HG03442 (cell line): ENCODE results near the gene KNG1.
A peak's percentile ranks its signal among the peaks of the same experiment; 100 is the strongest.

Source experiments
- ATAC-seq: cut with Tn5 transposase; IDR thresholded peaks from one replicate; pipeline ENCODE4 v1.9.1; 2021; ENCODE audit warnings: mild to moderate bottlenecking, moderate library complexity; ENCODE audit not compliant: unreplicated experiment

The KNG1 gene

DNA sequence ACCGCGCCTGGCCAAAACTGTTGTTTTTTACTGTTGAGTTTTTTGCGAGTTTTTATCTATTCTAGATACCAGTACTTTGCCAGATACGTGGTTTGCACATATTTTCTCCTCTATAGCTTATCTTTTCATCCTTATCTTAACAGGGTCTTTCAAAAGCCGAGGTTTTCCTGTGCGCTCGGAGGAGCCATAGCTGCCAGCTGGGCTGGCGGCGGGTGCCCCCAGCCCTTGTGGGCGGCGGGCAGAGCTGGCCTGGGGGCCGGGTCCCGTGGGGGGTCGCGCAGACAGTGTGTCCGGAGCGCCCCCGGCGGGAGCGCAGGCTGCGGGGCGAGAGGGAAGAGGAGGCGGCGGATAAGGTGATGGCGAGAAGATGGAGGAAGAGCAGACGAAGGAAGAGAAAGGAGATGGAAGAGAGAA is 55.1 kb downstream of the KNG1 start:
- ATAC-seq: peak; percentile 17

DNA sequence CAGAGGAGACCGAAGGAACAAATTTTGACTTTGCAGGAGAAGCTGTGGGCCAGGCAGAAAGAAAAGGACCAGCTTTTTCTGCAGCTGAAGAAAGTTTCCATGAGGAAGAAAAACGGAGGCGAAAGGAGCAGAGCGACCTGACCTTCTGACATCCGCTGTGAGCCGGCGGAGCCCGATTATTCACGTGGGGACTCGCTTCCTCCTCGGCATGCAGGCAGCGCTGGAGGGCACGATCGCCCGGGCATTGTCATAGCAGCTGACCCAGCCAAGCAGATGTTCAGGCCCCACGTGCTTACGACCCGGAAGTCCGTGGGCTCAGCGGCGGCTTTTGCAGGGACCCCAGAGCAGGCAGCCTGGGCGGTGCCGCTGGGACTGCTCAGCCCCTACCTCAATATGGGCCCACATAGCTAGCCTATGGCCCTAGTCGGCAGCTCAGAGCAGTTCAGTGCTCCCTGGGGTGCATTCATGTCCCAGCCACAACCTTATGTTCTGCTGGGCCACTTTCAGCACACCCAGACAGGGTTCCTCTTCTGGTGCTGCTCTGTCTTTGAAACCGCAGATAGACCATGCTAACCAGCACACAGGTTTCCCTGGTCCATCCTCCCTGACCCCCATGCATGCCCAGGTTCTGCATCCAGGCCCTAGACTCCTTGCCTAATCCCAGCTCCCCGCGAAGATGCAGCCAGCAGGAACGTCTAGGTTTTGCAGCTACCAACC is 55.7 kb downstream of the KNG1 start:
- ATAC-seq: peak; percentile 92

DNA sequence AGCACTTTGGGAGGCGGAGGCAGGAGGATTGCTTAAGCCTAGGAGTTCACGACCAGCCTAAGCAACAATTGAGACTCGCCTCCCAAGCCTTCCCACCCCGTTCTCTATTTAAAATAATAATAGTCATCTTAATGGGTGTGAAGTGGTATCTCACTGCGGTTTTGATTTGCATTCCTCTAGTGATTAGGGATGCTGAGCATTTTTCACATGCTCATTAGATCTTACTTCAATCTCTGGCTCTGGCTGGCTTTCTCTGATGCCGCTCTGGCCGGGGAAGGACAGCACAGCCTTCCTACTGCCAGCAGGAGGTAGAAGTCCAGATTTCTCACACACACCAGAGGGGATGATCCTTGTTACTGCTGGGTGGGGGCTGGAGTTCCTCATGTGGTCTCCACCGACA is 58.8 kb downstream of the KNG1 start:
- no peak for ATAC-seq

DNA sequence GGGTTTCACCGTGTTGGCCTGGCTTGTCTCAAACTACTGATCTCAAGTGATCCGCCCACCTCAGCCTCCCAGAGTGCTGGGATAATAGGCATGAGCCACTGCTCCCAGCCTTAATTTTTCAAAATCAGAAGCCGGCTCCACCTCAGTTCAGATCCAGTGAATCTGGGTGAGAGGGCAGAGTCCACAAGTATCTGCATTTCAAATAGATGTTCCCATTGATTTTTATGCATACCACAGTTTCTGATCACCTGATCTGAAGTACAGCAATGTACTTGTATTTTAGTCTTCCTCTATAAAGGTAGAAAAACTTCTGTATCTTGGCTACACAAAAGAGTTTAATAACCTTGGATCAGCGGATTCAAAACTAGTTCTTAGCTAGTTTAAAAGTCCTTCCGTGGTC is 62.0 kb downstream of the KNG1 start:
- ATAC-seq: no peak

DNA sequence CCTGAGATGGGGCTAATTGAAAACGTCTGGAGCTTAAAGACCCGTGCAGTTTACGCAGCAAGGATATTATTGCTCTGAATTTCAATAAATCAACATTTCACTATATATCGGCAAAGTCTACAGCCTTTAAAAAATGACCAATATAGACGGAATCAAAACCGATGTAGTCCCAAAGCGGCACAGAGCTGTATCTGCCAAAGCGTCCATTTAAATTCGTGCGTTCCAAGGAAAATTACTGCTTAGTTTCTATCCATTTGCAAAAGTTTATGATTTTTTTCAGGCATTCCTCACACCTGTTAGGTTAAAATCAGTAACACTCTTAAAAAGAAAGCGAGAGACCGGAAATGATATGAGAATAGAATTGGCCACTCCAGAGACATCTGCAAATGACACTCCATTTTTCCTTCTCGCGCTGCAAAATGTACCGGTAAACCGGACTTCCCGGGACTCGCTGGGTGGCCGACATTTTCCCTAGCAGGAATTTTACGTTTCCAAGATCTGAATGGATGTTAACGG is 65.4 kb downstream of the KNG1 start:
- peak; percentile 9 for ATAC-seq

DNA sequence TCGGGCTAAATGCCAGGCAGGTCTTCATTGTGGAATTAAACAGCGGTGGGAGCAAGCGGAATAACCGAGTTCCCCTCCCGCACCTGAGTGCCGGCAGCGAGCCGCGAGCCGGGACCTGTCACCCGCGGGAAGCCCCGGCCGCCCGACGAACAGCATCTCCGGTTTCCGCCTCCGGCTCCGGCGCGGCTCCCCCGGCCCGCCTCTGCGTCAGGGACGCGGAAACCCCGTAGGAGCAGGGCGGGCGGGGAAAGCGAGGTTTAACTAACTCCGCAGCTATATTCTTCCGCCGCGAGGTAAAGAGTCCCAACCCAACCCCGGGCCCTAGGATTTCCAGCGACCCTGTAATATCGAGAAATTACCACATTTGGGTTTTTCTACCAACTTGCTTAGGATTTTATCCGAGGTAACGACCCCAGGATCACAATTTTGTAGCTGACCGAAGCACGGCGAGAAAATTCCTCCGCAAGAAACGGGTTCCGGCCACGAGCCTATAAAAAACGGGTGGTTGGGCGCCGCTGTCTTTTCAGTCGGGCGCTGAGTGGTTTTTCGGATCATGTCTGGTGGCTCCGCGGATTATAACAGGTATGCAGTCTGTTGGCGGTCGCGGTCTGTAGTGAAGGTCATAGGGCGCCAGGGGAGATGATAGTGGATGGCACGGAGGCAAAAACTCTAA is 66.0 kb downstream of the KNG1 start, which contains the start of gene EIF4A2:
Gene EIF4A2, plus strand, starts transcription at position 520 of the 673 bp plus-strand sequence. Its CDS starts 34 bp downstream, at position 554.
- ATAC-seq: peak; percentile 61

DNA sequence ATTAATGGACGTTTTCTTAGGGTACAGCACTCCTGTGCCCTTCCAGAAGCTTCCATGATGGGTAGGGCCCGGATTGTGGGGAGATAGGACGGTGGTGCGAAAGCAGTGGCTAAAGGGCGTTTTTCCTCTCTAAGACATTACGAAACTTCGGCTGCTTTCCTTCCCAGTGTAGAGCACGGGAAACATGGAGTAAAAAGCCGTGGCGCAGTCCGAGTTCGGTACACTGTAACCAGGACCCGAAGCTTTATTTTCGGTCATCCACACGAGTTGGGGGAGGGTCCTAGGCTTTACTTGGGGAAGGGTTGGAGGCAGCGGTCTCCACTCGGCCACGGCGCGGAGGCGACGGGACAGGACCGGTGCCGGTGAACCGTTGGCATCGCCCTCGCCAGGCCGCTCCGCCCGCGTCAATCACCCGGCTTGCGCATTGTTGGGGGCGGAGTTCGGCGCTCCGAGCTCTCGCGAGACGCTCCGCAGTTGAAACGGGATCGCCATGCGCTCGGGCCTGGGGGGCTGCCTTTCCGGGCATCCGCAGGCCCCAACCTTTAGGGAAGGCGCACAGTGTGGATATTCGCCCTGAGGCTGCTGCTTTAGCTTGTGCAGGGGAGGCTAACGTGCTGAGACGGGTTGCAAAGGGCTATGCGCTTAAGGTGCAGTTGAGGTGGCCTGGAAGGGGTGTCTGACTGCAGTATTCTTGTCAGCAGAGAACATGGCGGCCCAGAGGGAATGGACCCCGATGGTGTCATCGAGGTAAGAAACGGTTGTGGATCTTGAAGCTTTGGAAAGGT is 66.8 kb downstream of the KNG1 start:
- ATAC-seq: peak; percentile 63

DNA sequence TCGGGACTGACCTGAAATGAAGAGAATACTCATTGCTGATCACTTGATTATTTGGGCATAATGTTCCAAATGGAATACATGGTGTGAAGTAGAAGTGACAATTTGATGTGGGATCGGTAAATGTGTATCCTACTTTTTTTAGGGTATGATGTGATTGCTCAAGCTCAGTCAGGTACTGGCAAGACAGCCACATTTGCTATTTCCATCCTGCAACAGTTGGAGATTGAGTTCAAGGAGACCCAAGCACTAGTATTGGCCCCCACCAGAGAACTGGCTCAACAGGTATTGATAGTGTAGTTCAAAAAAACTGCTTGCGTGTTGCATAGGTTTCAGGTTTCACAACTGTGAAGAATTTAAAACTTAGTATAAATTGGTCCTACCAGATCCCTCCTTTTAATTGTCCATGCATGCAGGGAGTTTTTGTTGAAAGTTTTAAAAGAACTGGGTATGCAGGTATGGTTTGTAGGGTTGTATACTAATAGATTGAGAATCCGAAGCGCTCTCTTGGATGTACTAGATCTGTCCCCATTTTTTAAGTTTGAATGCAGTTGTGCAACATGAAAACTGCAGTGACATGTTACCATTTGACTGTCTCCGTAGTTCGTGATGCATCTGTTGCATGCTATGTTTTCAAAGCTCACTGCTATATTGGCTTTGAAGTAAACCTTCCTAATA is 67.8 kb downstream of the KNG1 start:
- ATAC-seq: no peak

DNA sequence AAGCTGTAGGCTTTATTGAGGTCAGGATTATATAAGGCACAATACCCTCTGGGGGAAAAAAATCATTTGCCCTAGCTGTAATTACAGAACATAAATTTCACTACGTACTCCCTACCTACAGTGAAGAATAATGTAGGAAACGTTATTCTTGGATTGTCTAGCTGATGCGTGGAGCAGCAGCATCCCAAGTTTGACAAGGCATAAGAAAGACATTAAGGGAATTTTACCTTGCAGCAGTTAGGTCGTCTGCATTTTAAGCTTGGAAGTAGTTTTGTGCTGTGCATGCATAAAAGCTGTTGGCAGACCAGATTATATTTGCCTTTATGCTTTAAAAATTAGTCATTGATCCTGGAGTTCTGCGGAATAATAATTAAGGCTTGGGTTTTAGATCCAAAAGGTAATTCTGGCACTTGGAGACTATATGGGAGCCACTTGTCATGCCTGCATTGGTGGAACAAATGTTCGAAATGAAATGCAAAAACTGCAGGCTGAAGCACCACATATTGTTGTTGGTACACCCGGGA is 68.4 kb downstream of the KNG1 start:
- ATAC-seq: no peak

DNA sequence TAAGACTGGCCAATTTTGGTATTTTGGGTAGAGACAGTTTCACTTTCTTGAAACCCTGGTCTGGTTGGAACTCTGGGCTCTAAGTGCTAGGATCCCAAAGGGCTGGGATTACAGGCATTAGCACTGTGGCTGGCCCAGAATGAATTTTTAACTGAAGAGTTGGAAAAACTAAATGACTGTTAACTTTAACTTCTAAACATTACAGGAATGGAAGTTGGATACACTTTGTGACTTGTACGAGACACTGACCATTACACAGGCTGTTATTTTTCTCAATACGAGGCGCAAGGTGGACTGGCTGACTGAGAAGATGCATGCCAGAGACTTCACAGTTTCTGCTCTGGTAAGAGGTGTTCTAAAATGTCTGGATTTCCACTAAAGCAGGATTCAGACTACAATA is 69.8 kb downstream of the KNG1 start:
- ATAC-seq: no peak

DNA sequence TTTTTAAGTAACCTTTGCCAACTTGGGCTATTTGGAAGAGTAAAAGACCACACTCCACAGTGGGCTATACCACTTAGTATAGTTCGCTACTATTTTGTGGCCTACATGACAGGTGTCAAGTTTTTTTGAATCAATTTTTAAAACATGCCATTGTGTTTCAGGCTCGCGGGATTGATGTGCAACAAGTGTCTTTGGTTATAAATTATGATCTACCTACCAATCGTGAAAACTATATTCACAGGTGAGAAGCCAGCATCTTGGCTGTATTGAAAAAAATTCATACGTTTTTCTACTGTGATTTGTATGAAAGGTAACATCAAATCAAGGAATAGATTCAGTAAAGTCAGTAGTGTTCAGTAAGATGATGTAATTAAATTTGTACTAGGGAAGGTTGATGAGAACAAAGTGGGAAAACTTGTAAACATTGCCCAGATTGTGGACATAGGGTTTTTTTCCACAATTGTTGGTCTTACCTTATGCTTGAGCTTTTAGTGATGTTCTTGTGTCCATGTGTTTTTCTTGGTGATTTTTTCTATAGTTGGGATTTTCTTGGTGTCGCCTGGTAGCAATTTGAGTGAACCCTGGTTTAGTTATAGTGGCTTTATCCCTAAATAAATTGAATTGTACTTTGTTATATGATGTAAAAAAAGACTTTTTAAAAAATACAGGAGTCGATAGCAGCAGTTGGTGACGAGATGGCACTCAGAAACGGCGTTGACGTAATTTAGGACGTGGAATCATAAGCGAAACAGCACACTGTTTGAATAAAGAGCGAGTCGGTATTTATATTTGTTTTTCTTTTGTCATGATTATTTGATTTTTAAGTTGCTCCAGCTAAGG is 70.7 kb downstream of the KNG1 start:
- no peak for ATAC-seq

DNA sequence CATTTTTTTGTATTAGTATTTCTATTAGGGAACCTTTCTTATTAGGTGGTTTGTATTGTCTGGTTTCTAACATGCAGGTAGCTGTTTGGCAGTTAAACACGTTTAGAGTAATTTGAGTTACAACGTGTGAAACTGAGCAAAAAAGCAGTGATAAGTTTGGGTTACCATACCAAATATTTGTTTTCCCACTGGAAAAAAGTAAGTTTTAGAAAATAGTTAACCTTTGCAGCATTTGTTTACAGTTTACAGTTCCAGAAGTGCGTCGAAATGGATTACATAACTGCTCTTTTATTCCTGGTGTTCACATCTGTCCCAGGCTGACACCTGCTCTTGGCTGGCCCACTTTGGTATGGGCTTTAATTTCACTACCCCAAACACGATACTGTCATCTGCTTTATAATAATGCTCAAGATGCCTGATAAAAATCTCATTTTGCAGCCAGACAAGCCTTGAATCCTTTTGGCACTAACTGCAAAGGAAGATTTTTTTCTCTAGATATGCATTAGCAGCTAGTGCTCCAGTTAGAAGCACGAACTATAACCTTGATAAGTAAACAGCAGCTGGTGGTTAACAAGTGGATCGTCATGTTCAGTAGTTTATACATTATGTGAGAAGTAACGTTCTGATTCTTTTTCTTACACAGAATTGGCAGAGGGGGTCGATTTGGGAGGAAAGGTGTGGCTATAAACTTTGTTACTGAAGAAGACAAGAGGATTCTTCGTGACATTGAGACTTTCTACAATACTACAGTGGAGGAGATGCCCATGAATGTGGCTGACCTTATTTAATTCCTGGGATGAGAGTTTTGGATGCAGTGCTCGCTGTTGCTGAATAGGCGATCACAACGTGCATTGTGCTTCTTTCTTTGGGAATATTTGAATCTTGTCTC is 71.6 kb downstream of the KNG1 start:
- no peak for ATAC-seq

DNA sequence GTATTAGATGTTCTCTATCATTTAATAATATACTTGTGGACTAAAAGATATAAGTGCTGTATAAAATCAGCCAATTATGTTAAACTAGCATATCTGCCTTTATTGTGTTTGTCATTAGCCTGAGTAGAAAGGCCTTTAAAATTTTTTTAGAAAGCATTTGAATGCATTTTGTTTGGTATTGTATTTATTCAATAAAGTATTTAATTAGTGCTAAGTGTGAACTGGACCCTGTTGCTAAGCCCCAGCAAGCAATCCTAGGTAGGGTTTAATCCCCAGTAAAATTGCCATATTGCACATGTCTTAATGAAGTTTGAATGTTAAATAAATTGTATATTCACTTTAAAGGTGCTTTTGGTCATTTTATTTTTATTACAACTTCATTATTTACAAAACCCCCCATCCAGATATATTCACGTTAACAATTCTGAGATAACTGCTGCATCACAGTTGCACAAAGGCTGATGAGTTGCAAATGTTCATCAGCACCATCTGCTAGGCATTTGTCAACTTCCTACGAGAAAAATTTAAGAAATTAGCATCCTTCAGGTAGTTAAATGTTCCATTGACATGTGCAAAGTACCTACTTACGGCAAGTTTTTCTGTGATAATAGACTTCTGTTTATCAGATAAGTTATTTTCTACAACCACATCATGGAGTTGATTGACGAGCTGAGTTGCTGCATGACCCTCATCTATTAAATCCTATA is 72.5 kb downstream of the KNG1 start:
- ATAC-seq: no peak

DNA sequence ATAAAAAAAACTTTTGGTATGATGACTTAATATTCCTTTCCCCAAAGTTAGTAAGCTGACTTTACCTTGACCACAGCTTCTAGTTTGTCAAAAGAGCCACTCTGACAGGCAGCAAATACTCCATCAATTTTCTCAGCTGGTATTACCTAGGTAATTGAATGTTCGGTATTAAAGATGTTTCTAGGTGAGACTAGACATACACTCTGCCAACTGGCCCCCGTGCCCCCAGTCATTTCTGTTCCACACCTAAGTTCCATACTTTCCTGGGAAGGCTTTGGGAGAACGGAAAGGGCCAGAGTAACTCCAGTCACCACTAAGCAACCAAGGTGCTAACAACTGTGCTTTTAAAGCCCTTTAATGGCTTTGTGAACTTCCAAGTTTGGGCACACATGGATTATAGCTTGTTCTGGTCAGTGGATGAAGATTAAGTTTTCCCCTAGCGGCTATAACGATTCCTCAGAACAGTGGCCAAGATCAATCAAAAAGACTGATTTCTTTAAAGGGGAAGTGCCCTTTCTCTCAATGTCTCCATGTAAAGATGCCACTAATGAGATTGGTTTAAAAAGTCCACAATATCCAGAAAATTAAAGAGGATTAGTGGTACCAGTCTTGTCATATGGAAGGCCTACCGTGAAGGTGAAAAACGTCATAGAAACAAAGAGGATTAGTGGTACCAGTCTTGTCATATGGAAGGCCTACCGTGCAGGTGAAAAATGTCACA is 73.3 kb downstream of the KNG1 start:
- no peak for ATAC-seq
